Dendritic cell treated with granulocyte-macrophage colony-stimulating factor and Interleukin-4, amounts not matched to agents 40 ng/mL and 50 ng/mL, for 4 days (primary cell): Measurements from ENCODE around the gene FARP1.

Source experiments
- H3K27ac Mint-ChIP-seq: one replicate; pipeline ENCODE4 v1.8.0; 2022; ENCODE audit warnings: mild to moderate bottlenecking, mixed read lengths
- H3K27me3 Mint-ChIP-seq: one replicate; pipeline ENCODE4 v1.8.0; 2022; ENCODE audit warnings: mild to moderate bottlenecking, mixed read lengths
- H3K36me3 Mint-ChIP-seq: one replicate; pipeline ENCODE4 v1.8.0; 2022; ENCODE audit warnings: low read depth, mixed read lengths
- H3K4me1 Mint-ChIP-seq: one replicate; pipeline ENCODE4 v1.8.0; 2022; ENCODE audit warnings: low read depth, mixed read lengths
- H3K4me3 Mint-ChIP-seq: one replicate; pipeline ENCODE4 v1.8.0; 2022; ENCODE audit warnings: mild to moderate bottlenecking, moderate library complexity, mixed read lengths
- H3K9me3 Mint-ChIP-seq: one replicate; pipeline ENCODE4 v1.8.0; 2022; ENCODE audit warnings: mixed read lengths
- intact Hi-C: fragments of 100-400 bp; cut with micrococcal nuclease; formaldehyde crosslinking; loops from one replicate; pipeline ENCODE4 v1.15.0; 2022

Gene FARP1

DNA sequence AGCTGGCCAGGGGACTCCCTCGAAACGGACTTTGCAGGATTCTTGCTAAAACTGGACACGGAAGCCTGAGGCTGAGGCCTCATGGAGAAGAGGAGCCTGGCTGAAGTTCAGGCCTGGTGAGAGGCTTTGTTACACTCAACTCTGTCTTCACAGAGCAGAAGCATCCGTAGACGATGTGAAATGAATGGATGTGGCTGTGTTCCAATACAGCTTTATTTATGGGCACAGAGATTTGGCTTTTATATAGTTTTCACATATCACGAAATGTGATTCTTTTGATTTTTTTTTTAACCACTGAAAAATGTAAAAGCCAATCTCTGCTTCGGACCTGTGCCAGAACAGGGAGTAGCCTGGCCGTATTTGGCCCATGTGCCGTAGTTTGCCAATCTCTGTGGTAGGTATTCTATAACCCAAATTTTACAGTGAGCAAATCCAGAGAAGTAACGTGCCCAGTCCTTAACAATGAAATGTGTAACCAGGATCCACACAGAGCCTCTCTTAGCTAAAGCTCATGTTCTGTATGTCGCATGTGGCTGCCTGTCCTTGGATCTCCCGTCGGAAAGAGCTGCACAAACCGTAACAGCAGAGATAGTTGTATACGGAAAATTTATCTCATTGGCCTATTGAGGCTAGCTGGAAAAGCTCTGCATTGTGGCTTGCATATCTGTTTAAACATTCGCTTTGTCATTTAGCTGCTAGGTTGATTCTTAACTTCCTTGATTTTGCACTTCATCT lies 205.7 kb downstream of the FARP1 start:
- Mint-ChIP-seq H3K4me3 (no peak overlapping the region), H3K9me3 (no peaks in the 10 kb centered on the region), H3K36me3 (no peaks in the 10 kb centered on the region), H3K27ac (no peak overlapping the region), H3K27me3 (no peaks in the 10 kb centered on the region), H3K4me1 (no peaks in the 10 kb centered on the region)
- intact Hi-C loops: loop anchor here (5.0 kb wide), 1 partner anchor 324 kb away; no protein-coding TSS in a partner anchor

GRCh38 chr13:98349731-98350305 lies 206.9 kb downstream of the FARP1 start:
- no peaks in the 10 kb centered on the region for H3K36me3 Mint-ChIP-seq
- H3K9me3 Mint-ChIP-seq: no peaks in the 10 kb centered on the region
- no peaks in the 10 kb centered on the region for H3K4me1 Mint-ChIP-seq
- no peaks in the 10 kb centered on the region for H3K27me3 Mint-ChIP-seq
- no peak overlapping the region for H3K4me3 Mint-ChIP-seq
- H3K27ac Mint-ChIP-seq: no peak overlapping the region
- intact Hi-C loops: loop anchor here (5.0 kb wide), 1 partner anchor 322 kb away; no protein-coding TSS in a partner anchor

- Mint-ChIP-seq H3K4me1 (no peaks in the 10 kb centered on the region), H3K9me3 (no peaks in the 10 kb centered on the region), H3K27ac (no peak overlapping the region)
Observed at GRCh38 chr13:98350746-98351330, 207.9 kb downstream of the FARP1 start.

DNA sequence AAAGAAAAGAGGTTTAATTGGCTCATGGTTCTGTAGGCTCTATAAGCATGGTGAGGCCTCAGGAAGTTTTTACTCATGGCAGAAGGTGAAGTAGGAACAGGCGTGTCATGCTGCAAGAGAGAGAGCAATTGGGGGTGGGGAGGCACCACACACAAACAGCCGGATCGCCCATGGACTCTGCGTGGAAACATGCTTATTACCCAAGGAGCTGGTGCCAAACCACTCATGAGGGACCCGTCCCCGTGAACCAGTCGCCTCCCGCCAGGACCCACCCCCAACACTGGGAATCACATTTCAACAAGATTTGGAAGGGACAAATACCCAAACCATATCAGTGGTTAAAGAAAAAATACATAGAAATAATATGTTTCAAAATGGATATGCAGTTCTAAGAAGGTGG lies 208.7 kb downstream of the FARP1 start:
- H3K4me3 Mint-ChIP-seq: no peak overlapping the region
- no peaks in the 10 kb centered on the region for H3K9me3 Mint-ChIP-seq
- H3K27me3 Mint-ChIP-seq: no peaks in the 10 kb centered on the region
- no peaks in the 10 kb centered on the region for H3K4me1 Mint-ChIP-seq
- intact Hi-C loops: no loop called here
- H3K27ac Mint-ChIP-seq: no peak overlapping the region
- H3K36me3 Mint-ChIP-seq: no peaks in the 10 kb centered on the region

More at GRCh38 chr13:98350746-98351330, 207.9 kb downstream of the FARP1 start:
- Mint-ChIP-seq H3K27me3 (no peaks in the 10 kb centered on the region), H3K36me3 (no peaks in the 10 kb centered on the region), H3K4me3 (no peak overlapping the region)
- intact Hi-C loops: no loop called here

DNA sequence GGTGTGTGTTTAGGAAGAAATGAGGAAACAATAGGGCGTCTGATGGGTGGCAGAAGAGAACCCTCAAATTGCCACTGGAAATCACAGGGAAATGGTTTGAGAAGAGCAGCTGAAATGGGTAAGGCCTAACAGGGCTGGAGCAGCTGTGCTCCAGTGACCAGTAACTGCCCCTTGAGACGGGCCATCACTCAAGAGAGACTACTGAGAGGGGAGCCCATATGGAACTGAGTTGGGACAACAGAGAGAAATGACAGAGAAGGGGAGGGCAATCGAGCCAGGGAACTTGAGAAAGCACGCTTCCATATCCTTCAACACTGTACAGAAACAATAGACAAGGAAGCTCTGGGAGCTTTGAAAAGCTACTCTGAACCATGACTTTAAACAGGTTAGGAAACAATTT lies 209.3 kb downstream of the FARP1 start:
- no peak overlapping the region for H3K4me3 Mint-ChIP-seq
- no peaks in the 10 kb centered on the region for H3K36me3 Mint-ChIP-seq
- no peaks in the 10 kb centered on the region for H3K4me1 Mint-ChIP-seq
- no peak overlapping the region for H3K27ac Mint-ChIP-seq
- no peaks in the 10 kb centered on the region for H3K27me3 Mint-ChIP-seq
- H3K9me3 Mint-ChIP-seq: no peaks in the 10 kb centered on the region
- intact Hi-C loops: no loop called here

GRCh38 chr13:98353750-98354149 lies 210.9 kb downstream of the FARP1 start:
- Mint-ChIP-seq H3K27ac (no peak overlapping the region), H3K4me1 (no peaks in the 10 kb centered on the region), H3K27me3 (peaks cover 4% of the 10 kb centered on the region), H3K36me3 (no peaks in the 10 kb centered on the region), H3K9me3 (peaks cover 5% of the 10 kb centered on the region), H3K4me3 (no peak overlapping the region)
- intact Hi-C loops: no loop called here

DNA sequence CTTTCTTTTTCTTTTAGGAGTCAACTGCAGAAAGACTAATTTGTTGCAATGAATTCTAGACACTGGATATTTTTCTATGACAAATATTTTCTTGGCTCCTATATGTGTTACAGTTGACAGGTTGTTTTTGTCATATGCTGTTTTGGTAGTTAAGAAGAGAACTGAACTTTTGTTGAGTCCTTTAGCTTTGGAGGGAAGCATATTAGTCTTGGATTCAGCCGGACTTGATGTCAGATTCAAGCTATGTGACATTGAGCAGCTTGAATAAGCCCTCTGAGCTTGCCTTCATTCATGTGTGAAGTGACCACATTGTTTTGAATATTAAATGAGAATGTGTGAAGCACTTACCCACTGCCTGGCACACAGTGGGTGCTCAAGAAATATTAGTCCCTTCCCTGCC lies 216.0 kb downstream of the FARP1 start:
- Mint-ChIP-seq H3K36me3 (no peaks in the 10 kb centered on the region), H3K9me3 (peaks cover 5% of the 10 kb centered on the region), H3K27me3 (peaks cover 4% of the 10 kb centered on the region), H3K27ac (no peak overlapping the region), H3K4me1 (no peaks in the 10 kb centered on the region), H3K4me3 (no peak overlapping the region)
- intact Hi-C loops: no loop called here

DNA sequence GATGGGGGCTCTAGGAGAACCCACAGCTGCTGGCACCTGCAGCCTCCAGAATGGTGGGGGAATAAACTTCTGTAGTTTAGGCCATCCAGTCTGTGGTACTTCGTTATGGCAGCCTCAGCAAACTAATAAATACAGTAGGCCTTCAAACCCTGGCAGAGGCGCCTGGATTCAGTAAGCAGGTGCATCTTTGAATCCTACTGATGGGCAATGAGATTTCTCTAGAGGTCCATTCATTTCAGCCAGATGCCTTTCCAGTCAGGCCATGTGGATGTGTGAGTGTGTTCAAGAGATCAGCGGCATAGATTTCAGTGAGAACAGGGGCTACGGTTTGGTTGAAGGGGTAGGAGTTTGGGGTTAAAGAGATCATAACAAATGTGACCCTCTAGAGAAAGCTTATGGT lies 217.7 kb downstream of the FARP1 start:
- H3K4me3 Mint-ChIP-seq: no peak overlapping the region
- H3K36me3 Mint-ChIP-seq: no peaks in the 10 kb centered on the region
- H3K27me3 Mint-ChIP-seq: peaks cover 4% of the 10 kb centered on the region
- intact Hi-C loops: no loop called here
- H3K4me1 Mint-ChIP-seq: no peaks in the 10 kb centered on the region
- peaks cover 5% of the 10 kb centered on the region for H3K9me3 Mint-ChIP-seq
- H3K27ac Mint-ChIP-seq: no peak overlapping the region

- intact Hi-C loops: no loop called here
- no peak overlapping the region for H3K27ac Mint-ChIP-seq
- no peaks in the 10 kb centered on the region for H3K4me1 Mint-ChIP-seq
- no peaks in the 10 kb centered on the region for H3K9me3 Mint-ChIP-seq
- H3K36me3 Mint-ChIP-seq: no peaks in the 10 kb centered on the region
- no peak overlapping the region for H3K4me3 Mint-ChIP-seq
- H3K27me3 Mint-ChIP-seq: no peaks in the 10 kb centered on the region
Observed at GRCh38 chr13:98363326-98363725, 220.4 kb downstream of the FARP1 start.

- H3K27ac Mint-ChIP-seq: no peak overlapping the region
- intact Hi-C loops: no loop called here
- no peaks in the 10 kb centered on the region for H3K27me3 Mint-ChIP-seq
- H3K4me3 Mint-ChIP-seq: no peak overlapping the region
- no peaks in the 10 kb centered on the region for H3K4me1 Mint-ChIP-seq
- no peaks in the 10 kb centered on the region for H3K9me3 Mint-ChIP-seq
- no peaks in the 10 kb centered on the region for H3K36me3 Mint-ChIP-seq
Observed at GRCh38 chr13:98364179-98364578, 221.3 kb downstream of the FARP1 start.

GRCh38 chr13:98364647-98365046 lies 221.8 kb downstream of the FARP1 start:
- intact Hi-C loops: no loop called here
- no peaks in the 10 kb centered on the region for H3K27me3 Mint-ChIP-seq
- no peaks in the 10 kb centered on the region for H3K4me1 Mint-ChIP-seq
- no peak overlapping the region for H3K27ac Mint-ChIP-seq
- no peaks in the 10 kb centered on the region for H3K36me3 Mint-ChIP-seq
- no peaks in the 10 kb centered on the region for H3K9me3 Mint-ChIP-seq
- no peak overlapping the region for H3K4me3 Mint-ChIP-seq

- Mint-ChIP-seq H3K4me3 (no peak overlapping the region), H3K36me3 (no peaks in the 10 kb centered on the region), H3K27me3 (peaks cover 1% of the 10 kb centered on the region), H3K27ac (no peak overlapping the region), H3K4me1 (no peaks in the 10 kb centered on the region), H3K9me3 (no peaks in the 10 kb centered on the region)
- intact Hi-C loops: no loop called here
Observed at GRCh38 chr13:98365302-98365701, 222.4 kb downstream of the FARP1 start.

DNA sequence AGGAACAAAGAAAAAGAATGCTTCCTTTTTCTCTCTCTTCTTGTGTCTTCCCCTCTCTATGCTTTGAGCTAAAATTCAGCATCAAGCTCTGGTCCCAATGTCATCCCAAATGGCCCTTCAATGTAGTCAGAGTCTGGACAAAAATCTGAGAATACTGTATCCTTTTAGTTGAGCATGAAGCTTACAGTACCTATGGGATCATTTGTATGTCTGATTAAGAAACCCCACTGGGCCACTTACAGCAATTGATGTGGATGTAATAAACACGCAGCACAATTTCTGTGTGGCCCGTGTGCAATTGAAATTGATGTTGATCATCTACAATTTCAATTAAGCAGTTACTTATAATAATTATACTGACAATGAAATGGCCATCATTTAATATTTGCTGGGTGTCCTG lies 223.1 kb downstream of the FARP1 start:
- peaks cover 1% of the 10 kb centered on the region for H3K27me3 Mint-ChIP-seq
- intact Hi-C loops: no loop called here
- H3K36me3 Mint-ChIP-seq: no peaks in the 10 kb centered on the region
- no peaks in the 10 kb centered on the region for H3K4me1 Mint-ChIP-seq
- no peaks in the 10 kb centered on the region for H3K9me3 Mint-ChIP-seq
- H3K27ac Mint-ChIP-seq: no peak overlapping the region
- H3K4me3 Mint-ChIP-seq: no peak overlapping the region

DNA sequence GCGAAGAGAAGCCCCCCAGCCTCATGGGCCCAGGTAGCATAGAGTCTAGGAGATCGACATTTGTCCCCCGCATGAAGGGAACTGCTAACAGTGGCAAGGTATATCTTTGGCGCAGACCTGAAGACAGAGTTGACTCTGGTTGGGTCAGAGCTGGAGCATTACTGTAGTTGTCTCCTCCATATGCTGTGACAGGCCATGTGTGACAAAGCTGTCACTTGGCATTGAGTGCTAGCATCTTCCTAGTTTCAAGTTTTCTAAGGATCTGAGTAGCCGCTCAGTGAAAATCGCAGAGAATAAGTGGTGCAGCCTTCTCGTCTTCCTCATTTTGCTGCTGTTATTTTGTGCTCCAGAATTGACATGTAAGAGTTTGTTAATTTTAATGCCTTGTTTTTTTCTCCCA lies 223.5 kb downstream of the FARP1 start:
- H3K4me1 Mint-ChIP-seq: no peaks in the 10 kb centered on the region
- no peak overlapping the region for H3K4me3 Mint-ChIP-seq
- no peaks in the 10 kb centered on the region for H3K36me3 Mint-ChIP-seq
- intact Hi-C loops: no loop called here
- H3K27me3 Mint-ChIP-seq: peaks cover 1% of the 10 kb centered on the region
- H3K9me3 Mint-ChIP-seq: no peaks in the 10 kb centered on the region
- H3K27ac Mint-ChIP-seq: no peak overlapping the region
